Brain pericyte (primary cell): Measurements from ENCODE around the gene LRRC3C.
"Not testable (repeated sequence)": the region's sequence is repeated elsewhere in the genome, so short reads cannot be mapped to it uniquely, and the experiment has no call there.

ENCODE experiments used
- DNase-seq: peaks from one replicate; pipeline ENCODE4 v3.0.0-alpha.2; 2012; ENCODE audit warnings: low read depth, low spot score

The LRRC3C gene

GRCh38 chr17:39946551-39947330 is 19.2 kb downstream of the LRRC3C start:
- DNase-seq, result no peak

- DNase-seq, result not testable (repeated sequence)
Observed at GRCh38 chr17:39948489-39948828, 20.9 kb downstream of the LRRC3C start.

GRCh38 chr17:39949028-39949427 is 21.5 kb downstream of the LRRC3C start:
- DNase-seq, result no peak

- peak; percentile 34 for DNase-seq
Observed at GRCh38 chr17:39950871-39951348, 23.4 kb downstream of the LRRC3C start.

- no peak for DNase-seq
Observed at GRCh38 chr17:39951924-39952679, 24.6 kb downstream of the LRRC3C start.

- peak; percentile 78 for DNase-seq
Observed at GRCh38 chr17:39952680-39953470, 25.3 kb downstream of the LRRC3C start.

GRCh38 chr17:39953471-39953888 is 25.9 kb downstream of the LRRC3C start:
- no peak for DNase-seq

GRCh38 chr17:39954876-39955275 is 27.3 kb downstream of the LRRC3C start:
- no peak for DNase-seq

- DNase-seq, result no peak
Observed at GRCh38 chr17:39955726-39956225, 28.2 kb downstream of the LRRC3C start.

- no peak for DNase-seq
Observed at GRCh38 chr17:39960524-39961041, 33.1 kb downstream of the LRRC3C start.

GRCh38 chr17:39962642-39963220 is 35.2 kb downstream of the LRRC3C start, which contains the start of gene GSDMA:
Gene GSDMA, plus strand, starts transcription at chr17:39963004. Its CDS starts 2,684 bp downstream, at chr17:39965688.
- DNase-seq, result no peak

- no peak for DNase-seq
Observed at GRCh38 chr17:39963829-39964228, 36.3 kb downstream of the LRRC3C start.

GRCh38 chr17:39965017-39965699 is 37.6 kb downstream of the LRRC3C start:
- DNase-seq, result no peak

GRCh38 chr17:39966771-39967170 is 39.2 kb downstream of the LRRC3C start:
- DNase-seq, result no peak

GRCh38 chr17:39968761-39969160 is 41.2 kb downstream of the LRRC3C start:
- no peak for DNase-seq

- DNase-seq, result no peak
Observed at GRCh38 chr17:39969375-39969774, 41.8 kb downstream of the LRRC3C start.

GRCh38 chr17:39970157-39970692 is 42.7 kb downstream of the LRRC3C start:
- no peak for DNase-seq

GRCh38 chr17:39971076-39971603 is 43.6 kb downstream of the LRRC3C start:
- DNase-seq, result no peak

- DNase-seq, result no peak
Observed at GRCh38 chr17:39972271-39972670, 44.7 kb downstream of the LRRC3C start.

GRCh38 chr17:39973496-39973895 is 46.0 kb downstream of the LRRC3C start:
- no peak for DNase-seq
